Measurements from ENCODE around the gene SH3TC2.

SH3TC2 gene

DNA sequence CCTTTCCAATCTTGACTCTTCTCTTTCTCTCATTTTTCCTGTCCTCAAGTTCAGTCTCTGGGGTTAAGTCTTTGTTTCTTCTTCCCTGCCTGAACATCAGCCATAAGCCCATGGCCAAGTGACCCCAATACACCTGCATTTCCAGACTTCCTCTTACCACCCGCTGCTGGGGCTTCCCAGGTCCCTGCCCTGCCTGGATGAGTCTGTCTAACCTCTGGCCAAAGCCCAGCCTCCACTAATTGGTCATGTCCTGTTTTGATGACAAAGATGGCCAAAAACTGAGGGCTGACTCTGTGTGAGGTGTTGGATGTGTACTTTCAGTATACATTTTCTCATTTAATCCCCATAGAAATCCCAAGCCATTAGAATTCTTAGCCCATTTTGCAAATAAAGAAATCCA is 47.3 kb downstream of the SH3TC2 start:
- DNase-seq (ENCODE audit: low read depth in 1 of 2, low spot score in 1 of 2): no peak
- TF ChIP-seq JUND (IDR thresholded peaks at IDR 0.05; ENCODE audit: low read depth): no peak
- in situ Hi-C loops (cut with HindIII; ENCODE audit: low pct_unique_long_range_greater_than_20kb, low sequenced_read_pairs): no loop called here

DNA sequence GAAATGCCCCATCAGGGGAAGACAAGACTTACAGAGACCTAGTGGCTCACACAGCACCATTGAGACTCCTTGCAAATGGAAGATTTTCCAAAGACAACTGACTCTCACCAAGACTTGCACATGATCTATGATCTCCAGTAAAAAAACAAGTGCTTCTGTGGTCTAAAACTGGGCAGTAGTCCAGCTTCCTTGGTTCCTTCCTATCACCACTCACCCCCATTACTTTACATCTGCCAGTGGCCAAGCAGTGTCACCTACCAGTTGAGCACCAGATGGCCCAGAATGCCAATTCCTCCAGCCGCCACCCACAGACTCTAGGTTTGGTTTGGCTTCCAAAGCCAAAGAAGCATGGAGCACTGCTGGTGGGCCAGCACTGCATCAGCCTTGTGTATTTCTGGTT is 47.7 kb downstream of the SH3TC2 start:
- no peak for DNase-seq (ENCODE audit: low read depth in 1 of 2, low spot score in 1 of 2)
- TF ChIP-seq JUND (IDR thresholded peaks at IDR 0.05; ENCODE audit: low read depth): no peak
- in situ Hi-C loops (cut with HindIII; ENCODE audit: low pct_unique_long_range_greater_than_20kb, low sequenced_read_pairs): no loop called here

DNA sequence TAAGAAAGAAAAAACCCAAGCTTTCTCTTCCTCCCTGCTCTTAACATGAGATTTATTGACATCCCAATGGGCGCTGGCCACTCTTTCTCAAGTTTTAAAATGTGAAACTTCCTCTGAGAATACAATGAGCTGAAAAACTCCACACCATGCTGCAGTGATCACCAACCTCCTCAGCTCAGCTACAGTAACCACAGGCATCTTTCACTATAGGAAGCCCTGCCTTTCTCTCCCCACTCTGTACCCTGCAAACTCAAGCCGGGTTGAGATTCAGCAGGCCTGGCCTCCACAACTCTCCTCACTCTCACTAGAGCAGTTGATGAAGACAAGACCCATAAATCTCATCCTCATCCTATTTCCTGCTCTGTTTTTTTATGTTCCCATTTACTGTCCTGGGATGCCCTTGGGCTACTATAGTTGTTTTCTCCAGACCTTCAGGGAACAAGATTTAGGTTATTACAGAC is 48.3 kb downstream of the SH3TC2 start:
- TF ChIP-seq JUND (IDR thresholded peaks at IDR 0.05; ENCODE audit: low read depth): no peak
- in situ Hi-C loops (cut with HindIII; ENCODE audit: low pct_unique_long_range_greater_than_20kb, low sequenced_read_pairs): no loop called here
- DNase-seq (ENCODE audit: low read depth in 1 of 2, low spot score in 1 of 2): no peak

DNA sequence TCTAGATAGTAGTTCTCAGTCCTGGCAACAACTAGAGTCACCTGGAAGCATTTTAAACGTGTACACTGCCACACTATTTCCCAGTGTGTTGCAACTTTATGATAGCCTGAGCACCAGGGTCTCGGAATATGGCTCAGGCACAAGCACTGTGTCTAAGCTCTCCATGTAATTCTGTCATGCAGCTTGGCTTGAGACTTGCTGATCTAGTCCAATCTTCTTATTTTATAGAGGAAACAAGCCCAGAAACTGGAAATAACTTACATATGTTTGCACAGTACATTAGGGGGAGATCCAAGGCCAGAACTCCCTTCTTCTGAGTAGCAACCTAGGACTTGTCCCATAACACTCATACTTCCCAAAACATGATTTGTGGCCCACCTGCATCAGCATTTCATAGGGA is 49.1 kb downstream of the SH3TC2 start:
- no peak for DNase-seq (ENCODE audit: low read depth in 1 of 2, low spot score in 1 of 2)
- in situ Hi-C loops (cut with HindIII; ENCODE audit: low pct_unique_long_range_greater_than_20kb, low sequenced_read_pairs): no loop called here
- TF ChIP-seq JUND (IDR thresholded peaks at IDR 0.05; ENCODE audit: low read depth): no peak

DNA sequence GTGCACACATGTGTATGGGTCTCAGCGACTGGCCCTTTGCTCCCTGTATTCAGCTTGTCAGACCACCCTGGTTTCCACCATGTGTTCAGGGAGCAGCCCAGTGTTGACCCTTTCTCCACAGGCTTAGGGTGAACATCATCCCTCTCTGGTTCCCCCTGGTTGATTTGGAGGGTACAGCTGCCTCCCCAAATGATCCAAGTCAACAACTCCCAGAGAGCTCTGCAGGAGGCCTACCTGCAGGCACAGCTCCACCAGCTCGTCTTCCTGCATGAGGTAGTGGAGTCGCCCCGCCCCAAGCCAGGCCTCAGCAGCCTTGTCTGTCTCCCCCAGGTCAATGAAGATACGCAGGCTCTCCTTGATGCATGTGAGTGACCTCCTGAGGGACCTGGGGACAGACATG is 50.5 kb downstream of the SH3TC2 start:
- no peak for TF ChIP-seq JUND (IDR thresholded peaks at IDR 0.05; ENCODE audit: low read depth)
- in situ Hi-C loops (cut with HindIII; ENCODE audit: low pct_unique_long_range_greater_than_20kb, low sequenced_read_pairs): no loop called here
- DNase-seq (ENCODE audit: low read depth in 1 of 2, low spot score in 1 of 2): no peak

DNA sequence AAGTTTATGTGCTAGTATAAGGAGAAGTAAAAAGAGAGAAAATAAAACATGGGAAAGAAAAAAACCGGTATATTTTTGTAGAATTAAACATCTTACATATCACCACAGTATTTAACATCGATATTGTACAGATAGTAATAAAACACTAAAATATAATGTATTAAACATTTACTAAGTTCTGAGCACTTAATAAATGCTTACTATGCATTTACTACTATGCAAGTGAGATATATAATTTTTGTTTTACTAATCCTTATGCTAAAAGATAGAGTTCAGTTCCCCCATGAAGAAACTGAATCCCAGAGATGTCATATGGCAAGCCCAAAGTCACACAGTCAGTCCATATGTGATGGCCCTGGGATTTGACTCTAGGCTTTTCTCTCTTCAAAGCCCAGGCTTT is 51.1 kb downstream of the SH3TC2 start:
- TF ChIP-seq JUND (IDR thresholded peaks at IDR 0.05; ENCODE audit: low read depth): no peak
- DNase-seq (ENCODE audit: low read depth in 1 of 2, low spot score in 1 of 2): no peak
- in situ Hi-C loops (cut with HindIII; ENCODE audit: low pct_unique_long_range_greater_than_20kb, low sequenced_read_pairs): no loop called here

DNA sequence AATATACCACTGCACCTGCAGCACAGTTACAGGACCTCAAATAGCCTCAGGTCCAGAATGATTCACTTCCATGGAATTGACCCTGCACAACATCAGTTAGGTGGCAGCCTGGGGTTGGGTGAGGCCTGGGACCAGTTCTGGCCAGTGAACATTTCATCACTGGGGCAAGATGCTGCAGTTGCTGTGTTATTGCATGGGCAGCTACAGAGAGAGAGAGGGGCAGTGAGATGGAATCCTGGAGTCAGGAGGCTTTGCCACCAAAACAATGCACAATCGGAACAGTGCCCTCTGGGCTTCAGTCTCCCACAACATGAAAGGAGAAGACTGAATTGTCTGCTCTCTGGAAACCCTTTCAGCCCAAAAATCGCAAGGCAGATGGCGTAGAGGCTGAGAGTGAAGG is 51.8 kb downstream of the SH3TC2 start:
- in situ Hi-C loops (cut with HindIII; ENCODE audit: low pct_unique_long_range_greater_than_20kb, low sequenced_read_pairs): no loop called here
- TF ChIP-seq JUND (IDR thresholded peaks at IDR 0.05; ENCODE audit: low read depth): no peak; the same call in 1 of the 2 replicates
- peak in 1 of 2 experiments; percentile 52 for DNase-seq (ENCODE audit: low read depth in 1 of 2, low spot score in 1 of 2)

DNA sequence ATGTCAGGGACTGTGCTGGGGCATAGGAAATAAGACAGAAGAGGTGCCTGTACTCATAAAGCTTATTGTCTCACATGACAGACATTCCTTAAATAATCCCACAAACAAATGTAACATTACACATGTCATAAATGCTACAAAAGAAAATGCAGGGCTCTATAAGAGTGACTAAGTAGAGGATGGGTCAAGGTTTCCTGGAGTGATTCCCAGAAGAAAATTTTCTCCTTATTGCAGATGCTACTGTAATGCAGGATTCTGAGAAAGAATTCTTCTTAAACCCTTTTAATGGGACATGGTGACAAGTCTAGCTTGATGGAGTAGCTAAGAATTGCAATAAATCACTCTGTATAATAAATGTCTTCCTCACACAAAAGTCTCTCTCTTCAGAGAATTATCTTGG is 55.7 kb downstream of the SH3TC2 start:
- TF ChIP-seq JUND (IDR thresholded peaks at IDR 0.05; ENCODE audit: low read depth): no peak
- in situ Hi-C loops (cut with HindIII; ENCODE audit: low pct_unique_long_range_greater_than_20kb, low sequenced_read_pairs): no loop called here
- no peak for DNase-seq (ENCODE audit: low read depth in 1 of 2, low spot score in 1 of 2)

DNA sequence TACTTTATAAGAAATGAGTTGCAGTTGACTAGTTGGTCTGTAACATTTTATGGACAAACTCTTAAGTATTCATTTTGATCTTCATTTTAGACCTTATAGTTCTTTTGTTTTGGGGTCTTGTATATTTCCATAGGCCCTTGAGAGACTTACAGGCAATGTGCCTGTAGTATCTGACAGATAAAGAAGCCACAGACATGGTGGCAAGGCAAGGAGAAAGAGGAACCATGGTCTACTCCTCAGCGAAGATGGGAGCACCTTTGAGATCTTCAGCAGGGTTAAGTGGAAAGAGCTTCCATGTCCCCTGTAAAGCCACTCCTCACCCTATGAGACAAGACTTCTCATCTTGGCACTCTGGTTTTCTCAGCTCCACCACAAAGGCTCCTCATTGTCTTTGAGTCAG is 56.4 kb downstream of the SH3TC2 start:
- no peak for DNase-seq (ENCODE audit: low read depth in 1 of 2, low spot score in 1 of 2)
- in situ Hi-C loops (cut with HindIII; ENCODE audit: low pct_unique_long_range_greater_than_20kb, low sequenced_read_pairs): no loop called here
- TF ChIP-seq JUND (IDR thresholded peaks at IDR 0.05; ENCODE audit: low read depth): no peak

DNA sequence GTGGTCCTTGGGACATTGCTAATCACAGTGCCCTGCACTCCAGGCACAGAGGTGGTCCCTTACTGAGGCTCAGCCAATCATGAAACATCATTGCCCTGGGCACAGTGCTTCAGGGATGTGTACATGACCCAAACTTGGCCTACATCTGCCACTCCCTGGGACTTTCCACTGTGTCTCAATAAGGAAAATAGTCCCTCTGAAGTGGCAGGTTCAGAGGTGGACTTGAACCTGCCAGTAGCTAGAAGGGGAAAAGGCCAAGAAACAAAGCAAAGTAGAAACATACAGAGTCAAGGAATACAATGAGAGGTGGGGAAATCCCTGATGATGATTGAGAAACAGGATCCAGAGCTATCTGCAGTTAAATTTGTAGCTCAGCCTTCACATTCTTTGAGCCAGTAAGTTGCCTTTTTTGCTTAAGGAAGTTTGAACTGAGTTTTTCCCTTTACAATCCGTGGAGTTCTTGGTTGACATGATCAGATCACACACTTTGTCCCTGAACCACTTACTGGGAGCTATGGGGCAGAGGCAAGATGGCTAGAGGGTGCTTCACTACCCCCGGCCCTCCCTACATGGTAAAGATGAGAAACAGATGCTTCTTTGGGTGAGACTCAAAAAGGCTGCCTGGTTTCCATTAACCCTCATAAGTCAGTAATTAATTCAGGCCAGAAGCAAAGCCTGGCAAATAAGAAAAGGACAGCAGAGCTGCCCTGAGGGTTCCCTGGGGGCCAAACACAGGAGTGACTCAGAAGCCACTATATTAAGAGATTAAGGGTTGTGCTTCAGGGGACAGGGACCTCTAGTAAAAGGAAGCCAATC is 57.6 kb downstream of the SH3TC2 start:
- no peak for DNase-seq (ENCODE audit: low read depth in 1 of 2, low spot score in 1 of 2)
- no peak for TF ChIP-seq JUND (IDR thresholded peaks at IDR 0.05; ENCODE audit: low read depth)
- in situ Hi-C loops (cut with HindIII; ENCODE audit: low pct_unique_long_range_greater_than_20kb, low sequenced_read_pairs): no loop called here

DNA sequence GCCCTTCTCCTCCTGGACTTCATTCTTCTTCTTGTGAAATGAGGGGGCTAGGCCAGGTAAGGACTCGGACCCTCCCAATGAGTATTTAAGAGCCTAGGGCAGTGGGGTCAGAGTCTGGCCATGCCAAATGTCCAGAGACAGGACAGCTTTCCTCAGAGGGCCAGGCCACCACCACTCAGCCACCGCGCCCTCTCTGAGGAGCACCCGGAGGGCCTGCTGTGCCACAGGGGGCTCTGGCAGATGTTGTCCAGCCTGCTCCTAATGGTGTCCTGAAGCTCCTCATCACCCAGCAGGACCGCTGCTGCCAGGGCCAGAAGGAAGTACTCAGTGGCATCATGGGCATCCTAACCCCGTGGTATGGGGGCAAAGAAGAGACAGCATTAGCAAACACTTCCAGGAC is 58.3 kb downstream of the SH3TC2 start:
- no peak for DNase-seq (ENCODE audit: low read depth in 1 of 2, low spot score in 1 of 2)
- in situ Hi-C loops (cut with HindIII; ENCODE audit: low pct_unique_long_range_greater_than_20kb, low sequenced_read_pairs): no loop called here
- TF ChIP-seq JUND (IDR thresholded peaks at IDR 0.05; ENCODE audit: low read depth): no peak

DNA sequence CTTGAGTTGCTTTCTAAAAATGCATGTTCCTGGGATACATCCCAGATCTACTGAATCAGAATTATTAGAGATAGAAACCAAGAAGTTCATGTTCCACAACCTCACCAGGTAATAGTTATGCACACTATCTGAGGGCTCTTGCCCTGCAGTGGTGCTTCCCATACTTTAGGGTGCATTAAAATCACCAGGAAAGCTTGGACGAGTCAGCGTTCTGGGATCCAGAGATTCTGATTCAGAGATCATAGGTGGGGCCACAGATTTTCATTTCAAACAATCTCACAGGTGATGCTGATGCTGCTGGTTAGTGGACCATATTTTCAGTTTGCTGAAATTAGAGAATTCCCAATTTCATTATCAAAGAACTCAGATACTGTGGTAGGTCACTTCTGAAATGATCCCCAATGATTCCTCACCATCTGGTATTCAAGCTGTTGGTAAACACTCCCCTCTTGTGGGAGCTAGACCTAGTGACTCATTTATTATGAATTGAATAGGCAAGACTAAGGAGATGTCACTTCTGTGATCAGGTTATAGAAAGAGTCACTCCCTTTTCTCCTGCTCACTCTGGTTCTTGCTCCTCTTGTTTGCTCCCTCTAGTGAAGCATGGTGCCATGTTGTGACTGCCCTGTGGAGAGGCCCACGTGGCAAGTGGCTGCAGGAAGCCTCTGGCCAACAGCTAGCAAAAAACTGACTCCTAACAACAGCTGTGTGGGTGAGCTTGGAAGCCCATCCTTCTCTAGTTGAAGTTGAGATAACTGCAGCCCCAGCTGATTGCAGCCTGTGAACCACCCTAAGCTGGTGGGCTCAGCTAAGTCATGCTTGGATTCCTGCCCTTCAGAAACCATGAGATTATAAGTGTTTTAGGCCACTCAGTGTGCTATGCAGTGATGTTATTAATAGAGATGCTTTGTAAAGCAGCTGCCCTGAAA is 59.8 kb downstream of the SH3TC2 start:
- in situ Hi-C loops (cut with HindIII; ENCODE audit: low pct_unique_long_range_greater_than_20kb, low sequenced_read_pairs): no loop called here
- TF ChIP-seq JUND (IDR thresholded peaks at IDR 0.05; ENCODE audit: low read depth): no peak
- peak in 1 of 2 experiments; percentile 20 for DNase-seq (ENCODE audit: low read depth in 1 of 2, low spot score in 1 of 2)

DNA sequence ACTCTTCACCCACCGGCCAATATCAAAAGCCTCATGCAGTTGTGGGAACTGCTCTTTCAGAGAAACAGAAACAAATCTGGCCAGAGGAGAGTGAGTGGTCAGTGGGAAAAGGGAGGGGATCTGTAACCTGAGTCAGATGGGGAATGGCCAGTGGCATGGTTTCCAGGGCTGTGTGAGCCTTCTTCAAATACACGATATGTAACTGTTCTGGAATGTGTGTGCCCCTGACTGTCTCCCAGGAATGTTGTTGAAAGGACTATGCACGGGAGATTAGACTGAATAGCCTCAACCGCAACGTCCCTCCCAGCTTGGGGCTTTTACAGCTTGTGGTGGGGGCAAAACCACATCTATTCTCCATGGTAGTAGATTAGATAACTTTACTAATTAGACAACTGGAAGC is 60.8 kb downstream of the SH3TC2 start:
- in situ Hi-C loops (cut with HindIII; ENCODE audit: low pct_unique_long_range_greater_than_20kb, low sequenced_read_pairs): no loop called here
- peak in 1 of 2 experiments; percentile 64 for DNase-seq (ENCODE audit: low read depth in 1 of 2, low spot score in 1 of 2)
- TF ChIP-seq JUND (IDR thresholded peaks at IDR 0.05; ENCODE audit: low read depth): no peak

All from T47D (cell line).